ENCODE data around the gene HGS. TPM values are rescaled to one million over a fixed set of nuclear protein-coding genes. Genes with fewer than 3 reads are reported as not detected.
A peak's percentile ranks its signal among the peaks of the same experiment; 100 is the strongest.

Gene HGS
- total RNA-seq, 4 donors from 2014 or later: 118 to 186 (median 171) TPM

GRCh38 chr17:81683208-81683583 lies 615 bp upstream of the HGS start:
- no peak for DNase-seq
- TF ChIP-seq CTCF (IDR thresholded peaks at IDR 0.05) (no peak), POLR2A (IDR thresholded peaks at IDR 0.05) (no peak)
- Histone ChIP-seq H3K4me3 (peak overlapping the region; percentile 90 to 99 (median 97)), H3K36me3 (peaks cover 0 to 33% (median 0%) of the 10 kb centered on the region in 3 donors), H3K27me3 (no peaks in the 10 kb centered on the region), H3K4me1 (peaks cover 0 to 26% (median 20%) of the 10 kb centered on the region in 4 donors), H3K9me3 (no peaks in the 10 kb centered on the region), H3K27ac (peak overlapping the region; percentile 80 to 89 (median 88))

- H3K9me3 ChIP-seq: no peaks in the 10 kb centered on the region
- no peak for DNase-seq
- TF ChIP-seq POLR2A (IDR thresholded peaks at IDR 0.05): no peak
- H3K27ac ChIP-seq: peak overlapping the region; percentile 88 to 89 (median 88)
- H3K36me3 ChIP-seq: peaks cover 0 to 46% (median 0%) of the 10 kb centered on the region in 3 donors
- H3K27me3 ChIP-seq: no peaks in the 10 kb centered on the region
- peak overlapping the region; percentile 90 to 99 (median 97) for H3K4me3 ChIP-seq
- peaks cover 0 to 26% (median 20%) of the 10 kb centered on the region in 4 donors for H3K4me1 ChIP-seq
Observed at GRCh38 chr17:81684442-81684911, 666 bp downstream of the HGS start.

GRCh38 chr17:81685108-81685507 lies 1.3 kb downstream of the HGS start:
- H3K27ac ChIP-seq: no peak overlapping the region
- H3K9me3 ChIP-seq: no peaks in the 10 kb centered on the region
- DNase-seq: no peak

GRCh38 chr17:81686614-81687013 lies 2.8 kb downstream of the HGS start:
- H3K4me3 ChIP-seq: no peak overlapping the region
- H3K9me3 ChIP-seq: no peaks in the 10 kb centered on the region
- no peak for TF ChIP-seq POLR2A (IDR thresholded peaks at IDR 0.05)
- no peak for TF ChIP-seq CTCF (IDR thresholded peaks at IDR 0.05)
- no peaks in the 10 kb centered on the region for H3K27me3 ChIP-seq
- no peak overlapping the region for H3K27ac ChIP-seq
- H3K36me3 ChIP-seq: peaks cover 0 to 61% (median 0%) of the 10 kb centered on the region in 3 donors
- no peak for DNase-seq
- H3K4me1 ChIP-seq: peaks cover 0 to 26% (median 20%) of the 10 kb centered on the region in 4 donors

More at GRCh38 chr17:81685108-81685507, 1.3 kb downstream of the HGS start:
- H3K36me3 ChIP-seq: peaks cover 0 to 53% (median 0%) of the 10 kb centered on the region in 3 donors
- H3K27me3 ChIP-seq: no peaks in the 10 kb centered on the region
- H3K4me1 ChIP-seq: peaks cover 0 to 26% (median 20%) of the 10 kb centered on the region in 4 donors
- peak overlapping the region; percentile 90 to 99 (median 97) for H3K4me3 ChIP-seq
- no peak for TF ChIP-seq POLR2A (IDR thresholded peaks at IDR 0.05)
- no peak for TF ChIP-seq CTCF (IDR thresholded peaks at IDR 0.05)

GRCh38 chr17:81687770-81688541 lies 4.1 kb downstream of the HGS start:
- H3K27ac ChIP-seq: no peak overlapping the region
- TF ChIP-seq CTCF (IDR thresholded peaks at IDR 0.05) (no peak), POLR2A (IDR thresholded peaks at IDR 0.05) (no peak)
- no peaks in the 10 kb centered on the region for H3K27me3 ChIP-seq
- no peak for DNase-seq
- no peak overlapping the region for H3K4me3 ChIP-seq
- peaks cover 0 to 19% (median 14%) of the 10 kb centered on the region in 4 donors for H3K4me1 ChIP-seq
- no peaks in the 10 kb centered on the region for H3K9me3 ChIP-seq
- H3K36me3 ChIP-seq: peaks cover 0 to 74% (median 0%) of the 10 kb centered on the region in 3 donors

GRCh38 chr17:81688616-81689015 lies 4.8 kb downstream of the HGS start:
- no peak for DNase-seq
- H3K27ac ChIP-seq: no peak overlapping the region
- no peak for TF ChIP-seq POLR2A (IDR thresholded peaks at IDR 0.05)
- no peak for TF ChIP-seq CTCF (IDR thresholded peaks at IDR 0.05)
- H3K36me3 ChIP-seq: peaks cover 0 to 81% (median 0%) of the 10 kb centered on the region in 3 donors
- H3K4me1 ChIP-seq: peaks cover 0 to 18% (median 14%) of the 10 kb centered on the region in 4 donors
- no peaks in the 10 kb centered on the region for H3K9me3 ChIP-seq
- H3K27me3 ChIP-seq: no peaks in the 10 kb centered on the region
- no peak overlapping the region for H3K4me3 ChIP-seq

All from Peyer's patch (tissue), 4 donors.